TTC549 (cell line): ENCODE data around the gene CACNA1S.

Source experiments
- FAIRE-seq: peaks from 2 replicates; lab custom pipeline; 2012; peaks lifted over from hg19 to GRCh38; lab: Jason Lieb, UNC

The CACNA1S gene

DNA sequence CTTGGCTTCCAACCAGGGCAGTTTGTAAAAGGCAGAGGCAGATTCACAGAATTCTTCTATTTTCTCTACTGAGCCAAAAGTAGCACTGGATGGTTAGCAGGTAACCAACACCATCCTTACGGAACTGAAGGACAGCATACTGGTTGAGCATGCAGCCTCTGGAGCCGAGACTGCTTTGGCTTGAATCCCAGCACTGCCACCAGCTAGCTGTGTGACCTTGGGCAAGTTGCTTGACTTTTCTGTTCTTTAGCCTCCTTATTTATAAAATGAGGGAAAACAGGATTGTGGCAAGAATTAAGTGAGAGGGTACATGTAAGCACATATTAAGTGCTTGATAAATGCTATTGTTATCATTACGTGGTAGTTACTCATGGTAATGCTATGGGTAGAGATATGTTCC, 19.5 kb downstream of the CACNA1S start:
- FAIRE-seq: no peak

GRCh38 chr1:201091256-201091655, 21.0 kb downstream of the CACNA1S start:
- no peak for FAIRE-seq

DNA sequence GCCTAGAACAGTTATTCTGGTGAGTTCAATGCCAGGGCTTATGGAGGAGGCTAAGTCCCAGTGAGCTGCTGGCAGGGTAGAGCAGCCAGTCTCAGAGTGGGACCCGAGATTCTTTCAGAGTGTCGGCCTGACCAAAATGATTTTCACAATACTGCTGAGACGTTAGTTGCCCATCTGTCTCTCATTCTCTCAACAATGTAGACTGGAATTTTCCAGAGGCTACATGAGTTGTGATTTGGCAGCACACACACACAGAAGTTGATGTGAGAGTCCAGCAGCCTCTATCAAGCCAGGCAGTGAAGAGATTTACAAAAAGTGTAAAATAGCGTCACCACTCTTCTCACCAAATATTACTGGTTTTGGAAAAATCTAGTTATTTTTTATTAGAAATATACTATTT, 21.7 kb downstream of the CACNA1S start:
- FAIRE-seq: peak; percentile 41

DNA sequence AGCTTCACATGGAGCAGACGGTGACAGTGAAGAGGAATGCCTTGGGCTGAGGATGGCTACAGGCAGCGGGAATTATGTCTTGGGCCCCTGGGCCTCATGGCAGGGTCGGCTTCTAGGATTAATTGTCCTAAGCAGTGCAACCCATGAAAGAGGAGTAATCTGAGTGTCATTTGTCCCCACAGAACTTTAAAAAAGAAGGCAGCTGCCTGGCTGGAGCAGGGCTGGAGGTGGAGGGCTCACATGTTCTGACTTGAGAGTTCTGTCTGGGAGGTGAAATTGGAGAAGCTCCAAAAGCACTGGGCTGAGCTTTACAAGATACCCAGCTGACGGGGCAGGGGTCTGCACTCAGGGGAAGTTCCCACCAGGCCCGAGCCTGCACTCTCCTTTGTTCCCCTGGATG, 22.6 kb downstream of the CACNA1S start:
- FAIRE-seq: no peak

GRCh38 chr1:201088901-201089525, 23.2 kb downstream of the CACNA1S start:
- FAIRE-seq: no peak

GRCh38 chr1:201088395-201088794, 23.8 kb downstream of the CACNA1S start:
- FAIRE-seq: no peak

GRCh38 chr1:201085902-201086735, 26.1 kb downstream of the CACNA1S start:
- no peak for FAIRE-seq

DNA sequence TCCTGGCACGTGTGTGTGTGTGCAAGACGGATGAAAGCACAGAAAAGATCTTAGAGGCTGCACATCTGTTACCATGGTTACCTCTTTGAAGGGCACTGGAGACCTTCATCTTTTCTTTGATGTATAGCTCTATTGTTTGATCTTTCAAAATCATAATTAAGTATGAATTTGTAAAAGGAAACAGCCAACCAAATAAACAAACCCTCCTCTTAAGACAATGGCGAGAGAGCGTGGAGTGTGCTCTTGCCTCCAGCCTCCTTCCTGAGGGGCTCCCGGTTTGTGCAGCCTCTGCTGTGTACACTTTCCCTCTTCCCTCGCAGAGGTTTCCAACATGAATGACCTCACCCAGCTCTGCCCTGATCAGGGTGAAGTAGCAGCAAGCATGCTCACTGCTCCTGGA, 27.9 kb downstream of the CACNA1S start:
- FAIRE-seq: no peak

- FAIRE-seq: no peak
These were observed 28.5 kb downstream of the CACNA1S start for GRCh38 chr1:201083741-201084140.

DNA sequence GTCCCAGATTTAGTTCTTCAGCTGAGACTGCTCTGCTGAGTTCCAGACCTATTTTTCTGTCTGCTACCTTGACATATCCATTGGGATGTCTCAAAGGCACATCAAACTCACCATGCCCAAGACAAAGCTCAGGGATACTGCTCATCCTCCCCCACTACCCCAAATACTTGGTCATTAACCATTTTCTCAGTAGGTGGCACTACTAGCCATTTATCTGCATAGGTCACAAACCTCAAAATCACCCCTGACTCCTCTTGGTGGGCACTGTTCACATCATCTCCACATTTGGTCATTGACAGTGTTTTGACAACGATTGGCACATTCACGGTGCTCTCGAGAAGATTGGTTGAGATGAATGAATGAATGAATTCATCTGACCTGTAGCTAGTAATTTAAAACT, 32.1 kb downstream of the CACNA1S start:
- no peak for FAIRE-seq

GRCh38 chr1:201077736-201078135, 34.5 kb downstream of the CACNA1S start:
- no peak for FAIRE-seq

GRCh38 chr1:201077116-201077515, 35.1 kb downstream of the CACNA1S start:
- no peak for FAIRE-seq

- FAIRE-seq: no peak
These were observed 36.1 kb downstream of the CACNA1S start for GRCh38 chr1:201076092-201076491.

DNA sequence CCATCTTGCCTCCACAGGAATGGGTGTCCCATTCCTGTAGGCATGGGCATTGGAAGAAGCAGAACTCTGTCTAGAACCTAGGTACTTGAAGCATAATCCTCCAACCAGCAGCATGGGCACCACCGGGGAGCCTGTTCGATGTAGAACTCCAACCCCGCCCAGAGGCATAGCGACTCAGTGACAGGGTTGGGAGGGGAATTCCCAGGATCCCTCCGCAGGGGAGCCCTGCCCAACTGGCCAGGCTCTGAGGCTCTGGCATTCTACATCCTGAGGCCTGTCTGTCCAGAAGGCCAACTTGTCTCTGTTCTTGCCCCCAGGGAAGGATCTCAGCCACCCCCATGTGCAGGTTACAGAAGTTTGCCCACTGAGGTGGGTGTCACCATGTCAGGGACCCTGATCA, 38.2 kb downstream of the CACNA1S start:
- no peak for FAIRE-seq

- FAIRE-seq: no peak
These were observed 39.3 kb downstream of the CACNA1S start for GRCh38 chr1:201072922-201073321.

DNA sequence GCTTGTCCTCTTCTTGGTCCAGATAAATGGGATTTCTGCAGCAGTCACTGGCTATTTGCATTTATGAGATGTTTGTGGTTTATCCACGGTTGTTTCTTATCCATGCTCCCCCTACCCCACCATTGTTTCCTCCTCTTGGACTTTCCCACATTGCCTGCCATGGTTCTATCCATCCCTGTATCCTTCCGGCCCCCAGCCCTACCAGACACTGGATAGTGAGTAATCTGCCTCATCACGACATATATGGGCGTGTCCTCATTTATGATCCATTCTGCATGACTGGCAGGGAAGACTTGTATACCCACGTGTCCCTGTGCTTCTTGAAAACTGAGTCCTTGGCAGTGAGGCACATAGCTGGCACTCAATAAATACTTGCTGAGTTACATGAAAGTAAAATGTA, 40.1 kb downstream of the CACNA1S start:
- no peak for FAIRE-seq

DNA sequence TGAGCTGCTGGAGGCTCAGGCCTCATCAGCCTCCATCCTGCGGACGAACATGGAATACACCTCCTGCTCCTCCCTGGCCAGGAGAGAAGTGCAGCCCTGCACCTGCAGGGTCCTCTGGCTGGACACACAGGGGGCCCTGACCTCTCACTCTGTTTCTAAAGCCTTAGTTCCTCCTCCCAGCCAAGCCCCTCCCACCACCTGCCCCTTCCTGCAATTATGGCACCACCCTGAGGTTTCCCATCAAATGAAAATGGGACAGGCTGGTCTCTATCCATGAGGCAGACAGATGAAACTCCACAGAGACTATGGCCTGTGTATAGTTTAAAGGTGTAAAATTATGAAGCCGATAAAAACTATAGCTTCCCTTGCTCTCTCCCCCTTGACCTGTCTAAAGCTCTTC, 42.6 kb downstream of the CACNA1S start:
- no peak for FAIRE-seq

GRCh38 chr1:201068976-201069375, 43.2 kb downstream of the CACNA1S start:
- no peak for FAIRE-seq

- no peak for FAIRE-seq
These were observed 45.2 kb downstream of the CACNA1S start for GRCh38 chr1:201066986-201067385.

DNA sequence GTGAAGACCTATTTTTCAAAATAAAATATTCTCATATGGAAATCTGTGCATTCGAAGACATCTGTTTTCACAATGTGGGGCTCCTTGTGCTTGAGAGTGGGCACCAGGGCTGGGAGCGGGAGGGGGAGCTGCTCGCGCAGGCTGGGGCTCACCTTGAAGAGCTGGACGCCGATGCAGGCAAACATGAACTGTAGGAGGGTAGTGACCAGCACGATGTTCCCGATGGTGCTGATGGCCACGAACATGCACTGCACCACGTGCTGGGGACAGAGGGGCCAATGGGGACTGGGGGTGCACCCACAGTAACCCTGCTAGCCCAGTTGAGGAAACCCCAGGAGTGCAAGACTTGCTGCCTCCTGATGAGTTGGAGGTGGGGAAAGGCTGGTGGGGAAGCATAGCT, 46.5 kb downstream of the CACNA1S start:
- FAIRE-seq: no peak

GRCh38 chr1:201064806-201065205, 47.4 kb downstream of the CACNA1S start:
- no peak for FAIRE-seq

DNA sequence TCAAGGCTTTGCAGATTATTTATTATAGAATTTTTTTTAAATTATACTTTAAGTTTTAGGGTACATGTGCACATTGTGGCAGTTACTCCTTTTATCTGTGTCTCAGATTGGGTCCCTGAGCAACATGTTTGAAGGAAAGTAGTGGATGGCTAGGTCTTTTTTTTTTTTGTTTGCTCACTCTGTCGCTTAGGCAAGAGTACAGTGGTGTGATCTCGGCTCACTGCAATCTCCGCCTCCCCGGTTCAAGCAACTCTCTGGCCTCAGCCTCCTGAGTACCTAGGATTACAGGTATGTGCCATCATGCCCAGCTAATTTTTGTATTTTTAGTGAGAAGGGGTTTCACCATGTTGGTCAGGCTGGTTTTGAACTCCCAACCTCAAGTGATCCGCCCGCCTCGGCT, 49.1 kb downstream of the CACNA1S start:
- no peak for FAIRE-seq

- FAIRE-seq: no peak
These were observed 49.6 kb downstream of the CACNA1S start for GRCh38 chr1:201062511-201063091.

GRCh38 chr1:201061886-201062285, 50.3 kb downstream of the CACNA1S start:
- FAIRE-seq: no peak
